Liver (tissue), 9 donors: ENCODE results near the gene SLC24A3. TPM values are rescaled to one million over a fixed set of nuclear protein-coding genes. Genes with fewer than 3 reads are reported as not detected.

ENCODE experiments used
- DNase-seq: peaks from one replicate; pipeline ENCODE4 v3.0.0-alpha.2; 2017; ENCODE audit warnings: low spot score
- H3K27ac ChIP-seq, 2 donors: one replicate each; pipeline ENCODE4 v1.7.0; 2013; ENCODE audit warnings: inconsistent platforms in 2 of 2, low read length in 2 of 2, control low read depth in 1 of 2, low read depth in 1 of 2, mild to moderate bottlenecking in 1 of 2
- H3K27me3 ChIP-seq, 4 donors: one replicate each; pipeline versions ENCODE4 v1.6.1 to v1.7.0; 2013; ENCODE audit warnings: low read length in 3 of 4, inconsistent platforms in 1 of 4, mild to moderate bottlenecking in 1 of 4, moderate library complexity in 1 of 4; ENCODE audit not compliant: control insufficient read depth in 4 of 4, insufficient read depth in 4 of 4
- H3K36me3 ChIP-seq, 4 donors: one replicate each; pipeline versions ENCODE4 v1.6.1 to v1.7.0; 2013; ENCODE audit warnings: low read length in 3 of 4, mild to moderate bottlenecking in 3 of 4, low read depth in 1 of 4, moderate library complexity in 1 of 4; ENCODE audit not compliant: control insufficient read depth in 4 of 4, insufficient read depth in 3 of 4
- H3K4me1 ChIP-seq, 4 donors: one replicate each; pipeline versions ENCODE4 v1.6.1 to v1.7.0; 2013; ENCODE audit warnings: low read length in 3 of 4, mild to moderate bottlenecking in 3 of 4, moderate library complexity in 1 of 4; ENCODE audit not compliant: control insufficient read depth in 4 of 4, insufficient read depth in 4 of 4
- H3K4me3 ChIP-seq, 3 donors: one replicate each; pipeline versions ENCODE4 v1.6.1 to v1.7.0; 2013; ENCODE audit warnings: low read length in 3 of 3, control low read depth in 1 of 3, low read depth in 1 of 3, mild to moderate bottlenecking in 1 of 3
- H3K9ac ChIP-seq, 2 donors: one replicate each; pipeline ENCODE4 v1.7.0; 2013; ENCODE audit warnings: low read length in 2 of 2, mild to moderate bottlenecking in 2 of 2, moderate library complexity in 2 of 2, control low read depth in 1 of 2, low read depth in 1 of 2
- H3K9me3 ChIP-seq, 4 donors: one replicate each; pipeline versions ENCODE4 v1.6.1 to v1.7.0; 2013; ENCODE audit warnings: low read length in 3 of 4; ENCODE audit not compliant: control insufficient read depth in 4 of 4
- EGR1 ChIP-seq, 2 donors: IDR thresholded peaks; 2 replicates each; pipeline ENCODE4 v1.6.1; 2016 to 2018; ENCODE audit warnings: antibody characterized with exemption in 2 of 2, low read depth in 2 of 2
- FOXA1 ChIP-seq: IDR thresholded peaks from 2 replicates; pipeline ENCODE4 v1.6.1; 2016; ENCODE audit warnings: antibody characterized with exemption
- FOXA2 ChIP-seq: IDR thresholded peaks from 2 replicates; pipeline ENCODE4 v1.6.1; 2016; ENCODE audit warnings: antibody characterized with exemption
- GABPA ChIP-seq, 2 donors: IDR thresholded peaks in 1 of 2; conservative IDR thresholded peaks in 1 of 2; 2 replicates each; pipeline ENCODE4 v1.6.1; 2016; ENCODE audit warnings: antibody characterized with exemption in 2 of 2, mild to moderate bottlenecking in 1 of 2, moderate library complexity in 1 of 2
- HNF4A ChIP-seq, 2 donors: conservative IDR thresholded peaks; 2 replicates each; pipeline ENCODE4 v1.6.1; 2016; ENCODE audit warnings: antibody characterized with exemption in 2 of 2, mild to moderate bottlenecking in 2 of 2
- HNF4G ChIP-seq: IDR thresholded peaks from 2 replicates; pipeline ENCODE4 v1.6.1; 2016; ENCODE audit warnings: antibody characterized with exemption
- JUND ChIP-seq, 2 donors: IDR thresholded peaks; 2 replicates each; pipeline ENCODE4 v1.6.1; 2016; ENCODE audit warnings: antibody characterized with exemption in 2 of 2
- MAX ChIP-seq: IDR thresholded peaks from 2 replicates; pipeline ENCODE4 v1.6.1; 2016; ENCODE audit warnings: antibody characterized with exemption
- NR2F2 ChIP-seq: IDR thresholded peaks from 2 replicates; pipeline ENCODE4 v1.6.1; 2016; ENCODE audit warnings: antibody characterized with exemption
- RAD21 ChIP-seq, 2 donors: IDR thresholded peaks; 2 replicates each; pipeline ENCODE4 v1.6.1; 2016; ENCODE audit warnings: antibody characterized with exemption in 2 of 2, mild to moderate bottlenecking in 2 of 2
- RXRA ChIP-seq, 2 donors: IDR thresholded peaks; 2 replicates each; pipeline ENCODE4 v1.6.1; 2017 to 2018; ENCODE audit warnings: antibody characterized with exemption in 2 of 2, mild to moderate bottlenecking in 1 of 2
- SP1 ChIP-seq: IDR thresholded peaks from 2 replicates; pipeline ENCODE4 v1.6.1; 2018; ENCODE audit warnings: antibody characterized with exemption, mild to moderate bottlenecking
- TAF1 ChIP-seq: conservative IDR thresholded peaks from 2 replicates; pipeline ENCODE4 v1.6.1; 2016; ENCODE audit warnings: antibody characterized with exemption, mild to moderate bottlenecking
- YY1 ChIP-seq: IDR thresholded peaks from 2 replicates; pipeline ENCODE4 v1.6.1; 2016; ENCODE audit warnings: antibody characterized with exemption, mild to moderate bottlenecking
- WGBS: extraction: QIAGEN DNeasy Blood & Tissue Kit; methylation state at CpG from one replicate; pipeline ENCODE4 v1.1.7; 2013; 5-methylcytosine and 5-hydroxymethylcytosine counted together
- polyA plus RNA-seq, 2 donors: library from polyadenylated mRNA; stranded (reverse) in 1 of 2; unstranded in 1 of 2; fragments of 200-250 nt in 1 of 2; fragments of >200 nt in 1 of 2; fragmentation: Nextera tagmentation in 1 of 2; extraction: Ambion mirVana in 1 of 2; gene quantifications; one replicate each; pipeline versions ENCODE4 v1.2.1 to v1.2.3, GENCODE V29; 2013 to 2015
- total RNA-seq, 2 donors: library from RNA; depleted of rRNA; stranded (reverse); fragments of >200 nt; gene quantifications; one replicate each; pipeline ENCODE4 v1.2.3, GENCODE V29; 2014
- TF ChIP-seq, protein P1 (sequence below): fragments of 150-350 bp; IDR thresholded peaks from 2 replicates; pipeline ENCODE4 v1.5.1; 2017; ENCODE audit warnings: improper control_type of control experiment, low read depth, low read length; ENCODE audit not compliant: missing input control
- TF ChIP-seq, protein P2 (sequence below): IDR thresholded peaks from 2 replicates; pipeline ENCODE4 v1.6.1; 2016; ENCODE audit warnings: antibody characterized with exemption
- TF ChIP-seq, protein P3 (sequence below): IDR thresholded peaks from 2 replicates; pipeline ENCODE4 v1.6.1; 2016; ENCODE audit warnings: antibody characterized with exemption
- TF ChIP-seq, protein P4 (sequence below): IDR thresholded peaks from 2 replicates; pipeline ENCODE4 v1.6.1; 2016; ENCODE audit warnings: antibody characterized with exemption, mild to moderate bottlenecking
- donor health status: healthy.
- donor health status: healthy.
- donor health status: healthy.
- donor health status: healthy.
- donor health status: healthy.

The SLC24A3 gene
- total and polyA plus RNA-seq, 4 donors, result 0.28 to 1.8 (median 0.46) TPM

DNA sequence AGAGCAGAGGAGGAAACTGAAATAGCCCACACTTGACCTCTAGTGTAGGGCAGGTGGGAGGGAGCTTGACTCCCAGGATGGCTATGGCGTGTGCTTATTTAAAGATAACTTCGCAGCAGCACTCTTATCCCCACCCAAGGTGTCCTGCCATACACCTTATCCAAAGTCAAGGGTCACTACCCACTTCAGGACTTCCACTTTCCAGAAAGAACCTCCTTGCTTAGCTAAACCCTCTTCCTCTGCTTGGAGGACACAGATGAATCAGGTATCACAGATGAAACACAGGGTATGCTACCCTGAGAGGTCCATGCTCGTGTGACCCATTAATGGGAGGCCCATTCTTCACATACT is 547.9 kb downstream of the SLC24A3 start:
- no peak for TF ChIP-seq SP1
- TF ChIP-seq NR2F2, result no peak
- TF ChIP-seq HNF4A (conservative IDR thresholded peaks at IDR 0.05), result no peak
- TF ChIP-seq, protein P1, sequence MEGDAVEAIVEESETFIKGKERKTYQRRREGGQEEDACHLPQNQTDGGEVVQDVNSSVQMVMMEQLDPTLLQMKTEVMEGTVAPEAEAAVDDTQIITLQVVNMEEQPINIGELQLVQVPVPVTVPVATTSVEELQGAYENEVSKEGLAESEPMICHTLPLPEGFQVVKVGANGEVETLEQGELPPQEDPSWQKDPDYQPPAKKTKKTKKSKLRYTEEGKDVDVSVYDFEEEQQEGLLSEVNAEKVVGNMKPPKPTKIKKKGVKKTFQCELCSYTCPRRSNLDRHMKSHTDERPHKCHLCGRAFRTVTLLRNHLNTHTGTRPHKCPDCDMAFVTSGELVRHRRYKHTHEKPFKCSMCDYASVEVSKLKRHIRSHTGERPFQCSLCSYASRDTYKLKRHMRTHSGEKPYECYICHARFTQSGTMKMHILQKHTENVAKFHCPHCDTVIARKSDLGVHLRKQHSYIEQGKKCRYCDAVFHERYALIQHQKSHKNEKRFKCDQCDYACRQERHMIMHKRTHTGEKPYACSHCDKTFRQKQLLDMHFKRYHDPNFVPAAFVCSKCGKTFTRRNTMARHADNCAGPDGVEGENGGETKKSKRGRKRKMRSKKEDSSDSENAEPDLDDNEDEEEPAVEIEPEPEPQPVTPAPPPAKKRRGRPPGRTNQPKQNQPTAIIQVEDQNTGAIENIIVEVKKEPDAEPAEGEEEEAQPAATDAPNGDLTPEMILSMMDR, result no peak
- no peak for TF ChIP-seq GABPA (IDR thresholded peaks at IDR 0.05 in 1 of 2, conservative IDR thresholded peaks at IDR 0.05 in 1 of 2)
- TF ChIP-seq, protein P2, sequence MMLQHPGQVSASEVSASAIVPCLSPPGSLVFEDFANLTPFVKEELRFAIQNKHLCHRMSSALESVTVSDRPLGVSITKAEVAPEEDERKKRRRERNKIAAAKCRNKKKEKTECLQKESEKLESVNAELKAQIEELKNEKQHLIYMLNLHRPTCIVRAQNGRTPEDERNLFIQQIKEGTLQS, result no peak
- TF ChIP-seq YY1, result no peak
- no peak for TF ChIP-seq EGR1 (IDR thresholded peaks at IDR 0.05; ENCODE audit: low read depth in 2 of 2)
- TF ChIP-seq TAF1, result no peak
- TF ChIP-seq HNF4G, result no peak
- no peak for TF ChIP-seq RAD21 (IDR thresholded peaks at IDR 0.05)
- no peak for TF ChIP-seq FOXA2
- TF ChIP-seq MAX, result no peak
- no peak for TF ChIP-seq FOXA1
- TF ChIP-seq, protein P3, sequence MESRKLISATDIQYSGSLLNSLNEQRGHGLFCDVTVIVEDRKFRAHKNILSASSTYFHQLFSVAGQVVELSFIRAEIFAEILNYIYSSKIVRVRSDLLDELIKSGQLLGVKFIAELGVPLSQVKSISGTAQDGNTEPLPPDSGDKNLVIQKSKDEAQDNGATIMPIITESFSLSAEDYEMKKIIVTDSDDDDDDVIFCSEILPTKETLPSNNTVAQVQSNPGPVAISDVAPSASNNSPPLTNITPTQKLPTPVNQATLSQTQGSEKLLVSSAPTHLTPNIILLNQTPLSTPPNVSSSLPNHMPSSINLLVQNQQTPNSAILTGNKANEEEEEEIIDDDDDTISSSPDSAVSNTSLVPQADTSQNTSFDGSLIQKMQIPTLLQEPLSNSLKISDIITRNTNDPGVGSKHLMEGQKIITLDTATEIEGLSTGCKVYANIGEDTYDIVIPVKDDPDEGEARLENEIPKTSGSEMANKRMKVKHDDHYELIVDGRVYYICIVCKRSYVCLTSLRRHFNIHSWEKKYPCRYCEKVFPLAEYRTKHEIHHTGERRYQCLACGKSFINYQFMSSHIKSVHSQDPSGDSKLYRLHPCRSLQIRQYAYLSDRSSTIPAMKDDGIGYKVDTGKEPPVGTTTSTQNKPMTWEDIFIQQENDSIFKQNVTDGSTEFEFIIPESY, result no peak
- TF ChIP-seq, protein P4, sequence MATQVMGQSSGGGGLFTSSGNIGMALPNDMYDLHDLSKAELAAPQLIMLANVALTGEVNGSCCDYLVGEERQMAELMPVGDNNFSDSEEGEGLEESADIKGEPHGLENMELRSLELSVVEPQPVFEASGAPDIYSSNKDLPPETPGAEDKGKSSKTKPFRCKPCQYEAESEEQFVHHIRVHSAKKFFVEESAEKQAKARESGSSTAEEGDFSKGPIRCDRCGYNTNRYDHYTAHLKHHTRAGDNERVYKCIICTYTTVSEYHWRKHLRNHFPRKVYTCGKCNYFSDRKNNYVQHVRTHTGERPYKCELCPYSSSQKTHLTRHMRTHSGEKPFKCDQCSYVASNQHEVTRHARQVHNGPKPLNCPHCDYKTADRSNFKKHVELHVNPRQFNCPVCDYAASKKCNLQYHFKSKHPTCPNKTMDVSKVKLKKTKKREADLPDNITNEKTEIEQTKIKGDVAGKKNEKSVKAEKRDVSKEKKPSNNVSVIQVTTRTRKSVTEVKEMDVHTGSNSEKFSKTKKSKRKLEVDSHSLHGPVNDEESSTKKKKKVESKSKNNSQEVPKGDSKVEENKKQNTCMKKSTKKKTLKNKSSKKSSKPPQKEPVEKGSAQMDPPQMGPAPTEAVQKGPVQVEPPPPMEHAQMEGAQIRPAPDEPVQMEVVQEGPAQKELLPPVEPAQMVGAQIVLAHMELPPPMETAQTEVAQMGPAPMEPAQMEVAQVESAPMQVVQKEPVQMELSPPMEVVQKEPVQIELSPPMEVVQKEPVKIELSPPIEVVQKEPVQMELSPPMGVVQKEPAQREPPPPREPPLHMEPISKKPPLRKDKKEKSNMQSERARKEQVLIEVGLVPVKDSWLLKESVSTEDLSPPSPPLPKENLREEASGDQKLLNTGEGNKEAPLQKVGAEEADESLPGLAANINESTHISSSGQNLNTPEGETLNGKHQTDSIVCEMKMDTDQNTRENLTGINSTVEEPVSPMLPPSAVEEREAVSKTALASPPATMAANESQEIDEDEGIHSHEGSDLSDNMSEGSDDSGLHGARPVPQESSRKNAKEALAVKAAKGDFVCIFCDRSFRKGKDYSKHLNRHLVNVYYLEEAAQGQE, result no peak
- no peak for TF ChIP-seq RXRA (IDR thresholded peaks at IDR 0.05)
- TF ChIP-seq JUND (IDR thresholded peaks at IDR 0.05), result no peak
- 91% methylated on average over 3 of the region's 3 CpGs for WGBS
- H3K9ac ChIP-seq, result no peak overlapping the region
- no peaks in the 10 kb centered on the region for H3K36me3 ChIP-seq
- no peaks in the 10 kb centered on the region for H3K9me3 ChIP-seq
- peak; percentile 0 for DNase-seq
- H3K4me3 ChIP-seq, result no peak overlapping the region
- H3K4me1 ChIP-seq, result peaks cover 5 to 33% (median 16%) of the 10 kb centered on the region in 4 donors
- peak overlapping the region; percentile 25 to 93 for H3K27ac ChIP-seq
- H3K27me3 ChIP-seq, result no peaks in the 10 kb centered on the region

DNA sequence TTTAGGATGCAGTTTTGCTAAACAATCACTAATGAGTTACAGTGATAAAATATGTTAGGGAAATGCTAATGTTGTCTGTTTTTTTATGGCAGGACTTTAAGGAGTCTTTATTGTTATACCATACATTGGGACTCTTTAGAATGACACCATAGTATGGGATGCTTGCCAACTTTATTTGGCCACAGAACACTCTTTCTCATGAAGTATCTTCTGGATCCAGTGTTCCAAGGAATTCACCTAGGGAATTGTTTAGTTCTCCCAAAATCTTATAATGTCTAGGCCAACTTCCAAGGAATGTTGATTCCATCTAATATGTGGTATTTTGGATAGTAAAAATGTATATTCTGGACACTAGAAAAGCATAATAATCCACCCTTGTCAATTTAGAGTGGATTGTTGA is 548.9 kb downstream of the SLC24A3 start:
- DNase-seq, result no peak
- H3K9ac ChIP-seq, result no peak overlapping the region
- H3K27me3 ChIP-seq, result no peaks in the 10 kb centered on the region
- peaks cover 5 to 33% (median 16%) of the 10 kb centered on the region in 4 donors for H3K4me1 ChIP-seq
- H3K27ac ChIP-seq, result no peak overlapping the region
- no peaks in the 10 kb centered on the region for H3K9me3 ChIP-seq
- H3K4me3 ChIP-seq, result no peak overlapping the region
- TF ChIP-seq JUND (IDR thresholded peaks at IDR 0.05) (no peak), RXRA (IDR thresholded peaks at IDR 0.05) (no peak), RAD21 (IDR thresholded peaks at IDR 0.05) (no peak), MAX (no peak), TAF1 (no peak)
- TF ChIP-seq, protein P2, result no peak
- H3K36me3 ChIP-seq, result no peaks in the 10 kb centered on the region
